Spleen (tissue), 11 donors: Measurements from ENCODE around the gene PPP2R5D. TPM values are rescaled to one million over a fixed set of nuclear protein-coding genes. Genes with fewer than 3 reads are reported as not detected.

Experiments used
- DNase-seq: peaks from one replicate; pipeline ENCODE4 v3.0.0-alpha.2; 2020
- H3K27ac ChIP-seq, 8 donors: fragments of 200-600 bp; sonication (generic) in 7 of 8; 1 replicate in 4 of 8; 2 replicates in 4 of 8; pipeline versions ENCODE4 v1.5.0 to v1.8.0; 2016 to 2021; ENCODE audit warnings: inconsistent platforms in 4 of 8, mild to moderate bottlenecking in 4 of 8, moderate library complexity in 1 of 8
- H3K27me3 ChIP-seq, 7 donors: fragments of 200-600 bp; sonication (generic) in 6 of 7; replicated peaks in 1 of 7; 1 replicate in 4 of 7; 2 replicates in 3 of 7; pipeline versions ENCODE4 v1.5.0 to v1.8.0; 2016 to 2021; ENCODE audit warnings: inconsistent platforms in 3 of 7, mild to moderate bottlenecking in 1 of 7
- H3K36me3 ChIP-seq, 6 donors: fragments of 200-600 bp; sonication (generic) in 5 of 6; 1 replicate in 4 of 6; 2 replicates in 2 of 6; pipeline versions ENCODE4 v1.5.0 to v1.8.0; 2016 to 2021; ENCODE audit warnings: inconsistent platforms in 2 of 6
- H3K4me1 ChIP-seq, 6 donors: fragments of 200-600 bp; sonication (generic) in 5 of 6; 1 replicate in 3 of 6; 2 replicates in 3 of 6; pipeline versions ENCODE4 v1.5.0 to v1.8.0; 2016 to 2021; ENCODE audit warnings: inconsistent platforms in 3 of 6
- H3K4me3 ChIP-seq, 8 donors: fragments of 200-600 bp; sonication (generic) in 7 of 8; 1 replicate in 4 of 8; 2 replicates in 4 of 8; pipeline versions ENCODE4 v1.5.0 to v1.8.0; 2016 to 2021; ENCODE audit warnings: inconsistent platforms in 4 of 8, mild to moderate bottlenecking in 4 of 8, moderate library complexity in 2 of 8
- H3K9me3 ChIP-seq, 8 donors: fragments of 200-600 bp; sonication (generic) in 7 of 8; 1 replicate in 4 of 8; 2 replicates in 4 of 8; pipeline versions ENCODE4 v1.5.0 to v1.8.0; 2016 to 2021; ENCODE audit warnings: inconsistent platforms in 4 of 8
- CTCF ChIP-seq, 11 experiments: fragments of 200-600 bp in 7 of 11; fragments of 450-650 bp in 4 of 11; sonication (generic) in 4 of 11; IDR thresholded peaks in 8 of 11; conservative IDR thresholded peaks in 3 of 11; 1 replicate in 7 of 11; 2 replicates in 4 of 11; pipeline versions ENCODE4 v1.4.0 to v1.8.0; 2016 to 2021; ENCODE audit warnings: antibody characterized with exemption in 11 of 11, inconsistent platforms in 4 of 11, mild to moderate bottlenecking in 1 of 11
- POLR2A ChIP-seq, 3 donors: fragments of 450-650 bp; IDR thresholded peaks; one replicate each; pipeline ENCODE4 v1.5.1; 2017; ENCODE audit warnings: antibody characterized with exemption in 3 of 3, mild to moderate bottlenecking in 1 of 3
- POLR2AphosphoS5 ChIP-seq, 3 donors: sonication (generic); formaldehyde crosslinking; IDR thresholded peaks; one replicate each; pipeline ENCODE4 v1.5.1; 2017; ENCODE audit warnings: antibody characterized with exemption in 3 of 3
- WGBS, 5 donors: extraction: QIAGEN DNeasy Blood & Tissue Kit in 3 of 5; methylation state at CpG; one replicate each; pipeline versions ENCODE4 v1.1.5 to v1.1.7; 2013 to 2018; 5-methylcytosine and 5-hydroxymethylcytosine counted together
- intact Hi-C: fragments of 100-400 bp; cut with DNase I; formaldehyde crosslinking; loops from one replicate; pipeline ENCODE4 v1.15.0; 2023; ENCODE audit warnings: low total_unique reads
- polyA plus RNA-seq, 3 donors: library from polyadenylated mRNA; stranded (reverse); fragments of 200-250 nt; gene quantifications; one replicate each; pipeline ENCODE4 v1.2.1, GENCODE V29; 2013
- total RNA-seq, 7 donors: library from RNA; depleted of rRNA in 3 of 7; stranded (reverse); fragments of >200 nt in 3 of 7; fragmentation: NEBNext Ultra II Directional in 4 of 7; extraction: Animal tissue kit (Norgen Biotek cat#: 25700) in 4 of 7; gene quantifications; one replicate each; pipeline versions ENCODE4 v1.1.0 to v1.2.1, GENCODE V29; 2016 to 2021
- donor health status: healthy with polysubstance abuse.
- donor health status: DM: no; HTN: no; CAD: no; lungs with moderate emphysema.
- donor health status: DM: no; HTN: no; CAD: no.
- donor health status: Bipolar disorder and iron deficiency.
- donor health status: healthy.
- donor health status: DM: no; HTN: no; CAD: no.
- donor health status: DM: yes; HTN: yes; CAD: no.

The PPP2R5D gene
- total and polyA plus RNA-seq, 10 donors: 15.3 to 40.2 (median 25.5) TPM

DNA sequence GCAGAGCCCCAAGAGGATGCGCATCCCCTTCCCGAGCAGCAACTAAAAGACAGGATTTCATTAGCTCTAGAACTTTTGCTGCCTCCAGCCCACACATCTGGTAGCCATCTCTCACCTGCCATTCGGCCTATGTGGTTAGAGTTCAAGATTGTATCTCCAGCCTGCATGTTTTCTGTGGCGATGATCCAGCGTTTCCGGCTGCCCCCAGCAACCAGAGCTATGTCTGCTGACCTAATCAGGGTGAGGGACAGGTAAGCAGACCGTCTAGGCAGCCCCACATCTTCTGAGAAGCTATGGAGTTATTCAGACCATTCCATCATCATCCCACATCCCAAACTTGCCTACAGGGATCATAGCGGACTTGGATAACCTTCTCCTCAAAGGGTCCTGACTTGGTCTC lies 71.6 kb downstream of the PPP2R5D start:
- Histone ChIP-seq H3K27me3 (no peaks in the 10 kb centered on the region), H3K36me3 (peaks cover 0 to 51% (median 28%) of the 10 kb centered on the region in 6 donors), H3K9me3 (no peaks in the 10 kb centered on the region), H3K4me1 (peaks cover 28 to 80% (median 51%) of the 10 kb centered on the region in 6 donors), H3K27ac (no peak overlapping the region), H3K4me3 (no peak overlapping the region)
- TF ChIP-seq POLR2AphosphoS5 (IDR thresholded peaks at IDR 0.05) (no peak), POLR2A (IDR thresholded peaks at IDR 0.05) (no peak), CTCF (IDR thresholded peaks at IDR 0.05 in 8 of 11, conservative IDR thresholded peaks at IDR 0.05 in 3 of 11) (no peak)
- intact Hi-C loops: no loop called here
- 84 to 90% (median 89%) methylated on average over 8 of the region's 8 CpGs for WGBS, 5 donors
- no peak for DNase-seq

GRCh38 chr6:43058531-43058930 lies 74.2 kb downstream of the PPP2R5D start:
- Histone ChIP-seq H3K4me1 (peaks cover 23 to 66% (median 37%) of the 10 kb centered on the region in 6 donors), H3K4me3 (peak overlapping the region; percentile 76 to 99 (median 89)), H3K27me3 (no peaks in the 10 kb centered on the region), H3K9me3 (no peaks in the 10 kb centered on the region), H3K36me3 (peaks cover 0 to 54% (median 32%) of the 10 kb centered on the region in 6 donors), H3K27ac (peak overlapping the region in 6 of 8 donors; percentile 90 to 96 (median 93))
- WGBS, 5 donors: 70 to 91% (median 74%) methylated on average over 1 of the region's 1 CpG
- no peak for TF ChIP-seq CTCF (IDR thresholded peaks at IDR 0.05 in 8 of 11, conservative IDR thresholded peaks at IDR 0.05 in 3 of 11)
- no peak for TF ChIP-seq POLR2A (IDR thresholded peaks at IDR 0.05)
- TF ChIP-seq POLR2AphosphoS5 (IDR thresholded peaks at IDR 0.05): no peak
- intact Hi-C loops: no loop called here
- DNase-seq: no peak

DNA sequence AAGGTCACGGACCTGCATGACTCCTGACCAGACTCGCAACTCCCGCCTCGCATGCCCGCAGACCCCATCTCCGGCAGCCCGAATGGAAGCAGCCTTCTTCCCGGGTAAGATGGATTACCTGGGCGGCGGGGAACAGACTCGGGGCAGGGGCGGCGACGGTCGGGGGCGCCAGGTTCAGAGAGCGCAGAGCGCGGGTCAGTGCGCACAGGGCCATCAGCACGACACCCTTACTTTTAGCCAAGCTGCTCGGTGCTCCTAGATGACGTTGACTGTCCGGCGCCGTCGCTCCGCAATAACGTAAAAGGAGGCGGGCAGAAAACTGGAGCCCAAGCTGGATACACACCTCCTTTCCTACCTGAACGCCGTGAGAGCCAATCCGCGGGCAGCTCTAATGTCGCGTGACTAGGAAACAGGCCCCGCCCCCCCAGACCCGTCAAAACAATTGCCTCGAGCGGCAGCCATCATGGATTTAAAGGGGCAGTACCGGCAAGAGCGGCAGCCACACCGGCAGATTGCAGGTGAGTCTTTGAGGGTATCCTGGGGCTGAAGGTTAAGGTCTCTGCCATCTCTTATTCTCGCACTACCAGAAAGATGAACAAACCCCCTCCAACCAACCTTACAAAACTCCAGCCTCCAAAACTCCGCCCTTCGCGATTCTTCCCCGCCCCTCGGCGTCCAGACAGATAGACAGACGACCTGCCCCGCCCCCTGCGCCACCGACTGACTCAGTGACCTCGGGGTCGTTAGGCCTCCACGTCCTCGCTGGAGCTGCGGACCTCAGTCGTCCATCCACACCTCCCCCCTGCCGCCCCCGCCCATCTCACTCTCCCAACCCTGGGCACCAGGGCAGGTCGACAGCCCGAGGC lies 75.0 kb downstream of the PPP2R5D start, which contains the start of the genes KLC4 and MRPL2:
KLC4 (plus strand) TSS at position 464 of the 866 bp plus-strand sequence. CDS start 1,705 bp downstream, outside the sequence.
MRPL2 (minus strand) TSS at position 267 of the 866 bp plus-strand sequence; CDS start at position 214, 53 bp downstream.
- Histone ChIP-seq H3K4me3 (peak within 1 kb of the TSS; percentile 76 to 99 (median 89)), H3K4me1 (peaks cover 19 to 57% (median 34%) of the 10 kb centered on the region in 6 donors), H3K27me3 (no peaks in the 10 kb centered on the region), H3K36me3 (peaks cover 0 to 61% (median 34%) of the 10 kb centered on the region in 6 donors), H3K9me3 (no peaks in the 10 kb centered on the region), H3K27ac (peak within 1 kb of the TSS; percentile 88 to 96 (median 92))
- peak; percentile 98 for DNase-seq
- intact Hi-C loops: no loop called here
- TF ChIP-seq POLR2A (IDR thresholded peaks at IDR 0.05) (peak; percentile 40 to 71 (median 69)), POLR2AphosphoS5 (IDR thresholded peaks at IDR 0.05) (peak; percentile 92 to 95 (median 93)), CTCF (IDR thresholded peaks at IDR 0.05 in 8 of 11, conservative IDR thresholded peaks at IDR 0.05 in 3 of 11) (peak in 1 of 11 experiments; percentile 10)
- WGBS, 5 donors: 0 to 1% (median 1%) methylated on average over 55 to 64 of the region's 64 CpGs
